ENCODE results near the gene STATH. TPM values are rescaled to one million over a fixed set of nuclear protein-coding genes. Genes with fewer than 3 reads are reported as not detected.
"Not testable (repeated sequence)": the region's sequence is repeated elsewhere in the genome, so short reads cannot be mapped to it uniquely, and the experiment has no call there.

STATH gene, protein sequence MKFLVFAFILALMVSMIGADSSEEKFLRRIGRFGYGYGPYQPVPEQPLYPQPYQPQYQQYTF
- under 1 TPM; 0.36 to 0.57 (median 0.40) TPM for polyA plus RNA-seq (ENCODE audit: insufficient read length in 3 of 3)

GRCh38 chr4:69995526-69996016 is at the start of gene STATH:
TSS of gene STATH (plus strand) at chr4:69995966. CDS start at chr4:69998438, 2,472 bp downstream.
- no peak for DNase-seq (ENCODE audit: low read depth in 3 of 3, low spot score in 2 of 3)

DNA sequence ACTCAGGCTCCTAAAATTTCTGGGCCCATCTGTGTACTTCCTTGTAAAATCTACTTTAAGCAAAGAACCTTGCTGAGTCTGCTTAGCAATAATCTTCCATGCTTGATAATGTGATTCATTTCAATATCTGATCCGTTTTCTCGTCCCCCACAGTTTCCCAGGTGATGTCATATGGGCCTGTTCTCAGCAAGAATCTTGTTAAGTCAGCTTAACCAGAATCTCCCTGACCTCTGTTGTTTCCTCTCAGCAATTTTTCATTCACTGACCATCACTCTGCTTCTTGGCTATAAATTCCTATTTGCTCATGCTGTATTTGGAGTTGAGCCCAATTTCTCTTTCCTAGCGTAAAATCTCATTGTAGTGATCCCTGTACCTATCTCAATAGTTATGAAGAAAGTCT is 44.2 kb upstream of the STATH start:
- no peak for DNase-seq (ENCODE audit: low read depth in 3 of 3, low spot score in 2 of 3)

DNA sequence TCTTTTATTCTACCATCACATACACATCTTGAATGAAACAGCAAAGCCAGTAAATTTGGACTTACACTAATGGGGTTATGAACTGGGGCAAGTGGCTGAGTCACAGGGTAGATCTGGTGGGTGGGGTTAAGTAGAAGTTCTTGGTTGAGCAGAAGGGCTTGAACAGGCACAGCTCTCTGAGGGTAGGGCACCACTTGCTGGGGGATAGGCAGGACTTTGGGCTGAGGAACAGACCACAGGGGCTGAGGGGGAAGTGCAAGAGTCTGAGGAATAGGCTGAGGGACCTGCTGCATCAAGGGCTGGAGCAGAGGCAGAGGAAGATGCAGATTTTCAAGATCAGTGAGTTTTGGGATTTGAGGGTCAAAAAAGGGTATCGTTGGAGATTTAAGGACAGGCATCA is 38.6 kb upstream of the STATH start:
- no peak for DNase-seq (ENCODE audit: low read depth in 3 of 3, low spot score in 2 of 3)

DNA sequence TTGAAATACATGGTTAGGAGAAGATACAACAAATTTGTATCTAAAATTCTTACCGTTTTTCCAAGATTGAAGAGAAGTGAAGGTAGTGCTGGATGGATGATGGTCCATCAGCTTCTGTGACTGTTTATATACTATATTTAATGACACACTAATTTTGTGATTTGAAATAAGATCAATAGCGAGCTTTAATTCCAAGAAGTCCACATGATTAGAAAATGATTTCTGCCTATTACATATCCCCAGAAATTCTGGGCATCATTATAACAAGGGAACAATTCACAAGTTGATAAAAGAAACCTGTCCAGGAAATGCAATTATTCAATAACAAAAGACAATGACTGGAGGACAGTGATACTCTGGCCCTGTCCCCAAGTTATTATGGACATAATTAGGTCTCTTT is 30.1 kb upstream of the STATH start, which contains the start of gene CSN2:
CSN2 (minus strand) TSS at position 101 of the 400 bp plus-strand sequence. CDS start 4,733 bp downstream, outside the sequence.
- DNase-seq (ENCODE audit: low read depth in 3 of 3, low spot score in 2 of 3), result no peak

DNA sequence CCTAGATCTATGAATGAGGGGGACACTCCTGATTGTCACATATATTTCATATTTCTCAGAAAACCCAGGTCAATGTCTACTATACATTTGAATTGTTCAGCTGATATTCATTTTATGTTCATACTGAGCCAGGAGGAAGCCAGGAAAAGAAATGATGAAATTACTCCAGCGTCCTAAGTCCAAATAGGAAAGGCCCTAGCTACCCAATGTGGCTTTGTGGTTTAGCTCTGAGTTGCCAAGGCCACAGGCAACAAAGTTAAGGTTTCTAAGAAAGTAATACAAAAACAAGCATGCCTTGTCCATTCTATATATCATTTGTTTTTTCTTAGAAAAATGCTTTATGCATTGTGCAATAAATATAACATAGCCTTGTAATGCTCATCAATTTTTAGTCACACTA is 25.7 kb upstream of the STATH start:
- no peak for DNase-seq (ENCODE audit: low read depth in 3 of 3, low spot score in 2 of 3)

DNA sequence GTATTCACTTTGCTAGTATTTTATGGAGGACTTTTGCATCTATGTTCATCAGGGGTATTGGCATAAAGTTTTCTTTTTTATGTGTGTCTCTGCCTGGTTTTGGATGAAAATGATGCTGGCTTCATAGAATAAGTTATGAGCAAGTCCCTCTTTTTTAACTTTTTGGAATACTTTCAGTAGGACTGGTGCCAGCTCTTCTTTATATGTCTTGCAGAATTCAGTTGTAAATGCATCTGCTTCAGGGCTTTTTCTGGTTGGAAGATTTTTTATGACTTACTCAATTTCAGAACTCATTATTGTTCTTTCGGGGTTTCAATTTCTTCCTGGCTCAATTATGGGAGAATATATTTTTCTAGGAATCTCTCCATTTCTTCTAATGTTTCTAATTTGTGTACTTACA is 21.1 kb upstream of the STATH start:
- no peak for DNase-seq (ENCODE audit: low read depth in 3 of 3, low spot score in 2 of 3)

DNA sequence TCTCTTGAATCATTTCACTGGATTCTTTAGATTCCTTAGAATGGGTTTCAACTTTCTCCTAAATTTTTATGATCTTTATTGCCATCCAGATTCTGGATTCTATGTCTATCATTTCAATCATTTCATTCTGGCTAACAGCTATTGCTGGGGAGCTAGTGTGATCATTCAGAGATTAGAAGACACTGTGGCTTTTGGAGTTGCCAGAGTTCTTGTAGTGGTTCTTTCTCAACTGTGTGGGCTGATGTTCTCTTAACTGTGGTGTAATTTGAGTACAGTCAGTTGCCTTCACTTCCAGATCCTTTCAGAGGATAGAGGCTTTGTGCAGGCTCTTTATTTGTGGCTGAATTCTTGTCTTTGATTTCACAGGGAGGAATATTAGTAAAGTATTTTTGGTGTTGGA is 18.2 kb upstream of the STATH start:
- DNase-seq (ENCODE audit: low read depth in 3 of 3, low spot score in 2 of 3), result no peak

- peak; percentile 0 to 9 (median 3) for DNase-seq (ENCODE audit: low read depth in 3 of 3, low spot score in 2 of 3)
Measured at GRCh38 chr4:69984030-69984443, 11.7 kb upstream of the STATH start.

DNA sequence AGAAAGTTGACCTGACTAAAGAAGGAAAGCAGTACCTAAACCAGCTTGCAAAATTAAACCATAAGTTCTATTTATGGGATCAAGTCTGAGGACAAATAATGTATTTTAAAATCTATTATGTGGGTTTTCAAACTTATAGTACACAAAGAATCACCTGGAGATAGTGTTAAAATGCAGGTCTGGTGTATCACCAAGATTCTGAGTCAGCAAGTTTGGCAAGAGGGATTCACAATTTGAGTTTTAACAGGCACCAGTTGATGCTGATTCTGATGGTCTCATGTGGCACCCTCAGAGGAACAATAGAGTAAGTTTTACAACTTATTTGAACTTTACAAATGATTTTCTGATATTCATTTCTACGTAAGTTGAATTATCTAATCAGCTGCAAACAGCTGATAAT is 9.1 kb upstream of the STATH start:
- DNase-seq (ENCODE audit: low read depth in 3 of 3, low spot score in 2 of 3), result no peak

GRCh38 chr4:69991016-69991415 is 4.8 kb upstream of the STATH start:
- no peak for DNase-seq (ENCODE audit: low read depth in 3 of 3, low spot score in 2 of 3)

DNA sequence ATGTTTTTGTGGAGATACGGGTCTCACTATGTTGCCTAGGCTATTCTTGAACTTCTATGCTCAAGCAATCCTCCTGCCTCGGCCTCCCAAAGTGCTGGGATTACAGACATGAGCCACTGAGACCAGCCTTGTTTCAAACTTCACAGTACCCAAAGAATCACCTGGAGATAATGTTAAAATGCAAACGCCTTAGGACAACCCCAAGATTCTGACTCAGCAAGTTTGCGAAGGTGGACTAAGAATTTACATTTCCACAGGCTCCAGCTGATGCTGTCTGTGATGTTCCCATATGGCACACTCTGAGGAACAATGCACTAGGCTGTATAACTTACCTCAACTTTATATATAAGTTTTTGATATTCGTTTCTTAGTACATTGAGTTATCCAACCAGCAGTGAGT is 984 bp upstream of the STATH start:
- DNase-seq (ENCODE audit: low read depth in 3 of 3, low spot score in 2 of 3), result no peak

GRCh38 chr4:69999420-69999819 is 3.7 kb downstream of the STATH start:
- DNase-seq (ENCODE audit: low read depth in 3 of 3, low spot score in 2 of 3), result no peak

DNA sequence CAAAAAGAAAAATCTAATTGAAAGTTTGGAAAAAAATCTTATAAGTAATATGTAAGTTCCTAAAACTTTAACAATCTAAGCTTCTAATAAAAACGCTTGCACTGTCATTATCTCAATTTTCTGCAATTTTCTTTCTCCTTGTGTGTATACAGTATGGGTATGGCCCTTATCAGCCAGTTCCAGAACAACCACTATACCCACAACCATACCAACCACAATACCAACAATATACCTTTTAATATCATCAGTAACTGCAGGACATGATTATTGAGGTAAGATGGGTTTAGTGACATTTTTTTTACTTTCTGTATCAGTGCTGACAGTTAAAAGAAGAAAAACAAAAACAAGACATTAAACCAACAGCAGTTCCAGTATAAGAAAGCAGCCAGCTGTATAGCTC is 4.9 kb downstream of the STATH start:
- DNase-seq (ENCODE audit: low read depth in 3 of 3, low spot score in 2 of 3), result no peak

DNA sequence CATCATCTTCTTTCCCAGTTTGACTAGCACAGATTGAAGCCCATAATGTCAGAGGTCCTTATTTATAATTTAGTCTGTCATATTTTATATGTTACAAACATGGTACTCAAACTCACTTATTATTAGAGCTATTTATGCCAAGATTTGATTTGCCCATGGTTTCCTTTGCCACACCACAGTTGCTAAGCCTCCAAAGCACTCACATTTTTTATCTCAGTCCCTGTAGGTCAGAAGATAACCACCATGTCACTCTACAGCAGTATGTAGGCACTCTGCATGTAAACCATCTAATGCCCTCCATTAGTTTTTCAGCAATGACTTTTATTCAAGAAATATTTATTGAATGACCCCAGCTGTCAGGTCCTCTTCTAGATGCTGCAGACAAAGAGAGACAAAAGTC is 6.7 kb downstream of the STATH start:
- no peak for DNase-seq (ENCODE audit: low read depth in 3 of 3, low spot score in 2 of 3)

DNA sequence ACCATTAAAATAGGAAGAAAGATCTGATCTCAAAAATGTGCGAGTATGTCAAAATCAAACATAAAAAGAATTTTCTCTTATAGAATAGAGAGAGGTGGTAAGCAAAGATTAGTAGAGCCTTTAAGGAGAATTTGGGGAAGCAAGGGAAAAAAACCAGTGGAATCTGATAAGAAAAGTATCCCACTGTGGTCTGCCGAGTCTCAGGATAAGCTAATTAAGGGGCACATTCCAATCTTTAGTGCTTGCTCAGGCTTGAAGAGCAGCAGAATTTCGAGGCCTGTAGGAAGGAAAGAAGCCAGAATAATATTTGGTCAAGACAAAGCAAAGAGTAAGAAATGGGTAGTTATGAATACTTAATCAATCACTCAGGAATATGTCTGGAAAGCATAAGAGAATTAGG is 13.0 kb downstream of the STATH start:
- DNase-seq (ENCODE audit: low read depth in 3 of 3, low spot score in 2 of 3), result no peak

GRCh38 chr4:70019006-70019405 is 23.2 kb downstream of the STATH start:
- not testable (repeated sequence) for DNase-seq (ENCODE audit: low read depth in 3 of 3, low spot score in 2 of 3)

DNA sequence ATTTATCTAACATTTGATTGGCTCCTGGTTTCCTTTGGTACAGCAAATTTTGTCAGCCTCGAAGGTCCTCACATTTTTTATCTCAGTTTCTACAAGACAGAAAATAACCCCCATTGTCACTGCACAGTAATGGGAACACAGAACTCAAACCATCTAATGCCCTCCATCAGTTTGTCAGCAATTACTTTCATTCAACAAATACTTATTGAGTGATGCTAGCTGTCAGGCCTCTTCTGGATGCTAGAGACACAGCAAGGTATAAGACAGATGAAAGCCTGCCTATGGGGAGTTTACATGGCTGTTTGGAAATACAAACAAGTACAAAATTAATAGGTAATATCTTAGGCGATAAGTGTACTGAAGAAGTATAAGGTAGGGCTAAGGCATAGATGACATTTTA is 27.5 kb downstream of the STATH start:
- DNase-seq (ENCODE audit: low read depth in 3 of 3, low spot score in 2 of 3), result no peak

DNA sequence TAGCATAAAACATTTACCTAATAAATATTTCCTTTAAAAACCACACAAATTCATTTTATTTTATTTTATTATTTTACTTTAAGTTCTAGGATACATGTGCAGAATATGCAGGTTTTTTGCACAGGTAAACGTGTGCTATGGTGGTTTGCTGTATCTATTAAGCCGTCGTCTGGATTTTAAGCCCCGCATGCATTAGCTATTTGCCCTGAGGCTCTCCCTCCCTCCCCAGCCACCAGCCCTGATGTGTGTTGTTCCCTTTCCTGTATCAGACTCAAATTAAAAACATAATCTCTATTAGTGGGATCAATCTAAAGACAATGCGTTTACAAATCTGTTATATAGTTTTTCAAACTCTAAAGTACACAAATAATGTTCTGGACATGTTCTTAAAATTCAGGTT is 31.2 kb downstream of the STATH start:
- DNase-seq (ENCODE audit: low read depth in 3 of 3, low spot score in 2 of 3), result no peak

DNA sequence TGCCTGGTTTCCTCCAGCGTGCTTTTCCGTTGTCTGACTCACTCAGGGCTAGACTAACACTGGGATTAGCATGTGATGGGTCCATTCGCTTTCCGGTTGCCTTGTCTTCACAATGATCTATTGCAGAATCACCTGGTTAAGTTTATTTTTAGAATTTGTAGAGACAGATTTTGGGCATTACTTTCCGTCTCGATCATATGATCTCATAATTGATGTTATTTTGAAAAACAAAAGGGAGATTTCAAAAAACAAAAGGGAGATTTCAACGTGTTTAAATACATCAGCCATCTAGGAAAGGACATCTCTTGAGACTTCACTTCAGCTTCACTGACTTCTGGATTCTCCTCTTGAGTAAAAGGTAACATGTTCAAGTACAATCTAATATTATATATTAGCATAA is 32.4 kb downstream of the STATH start, which contains the start of gene HTN3:
HTN3 (plus strand) TSS at position 301 of the 400 bp plus-strand sequence. CDS start 2,282 bp downstream, outside the sequence.
- DNase-seq (ENCODE audit: low read depth in 3 of 3, low spot score in 2 of 3), result not testable (repeated sequence)

DNA sequence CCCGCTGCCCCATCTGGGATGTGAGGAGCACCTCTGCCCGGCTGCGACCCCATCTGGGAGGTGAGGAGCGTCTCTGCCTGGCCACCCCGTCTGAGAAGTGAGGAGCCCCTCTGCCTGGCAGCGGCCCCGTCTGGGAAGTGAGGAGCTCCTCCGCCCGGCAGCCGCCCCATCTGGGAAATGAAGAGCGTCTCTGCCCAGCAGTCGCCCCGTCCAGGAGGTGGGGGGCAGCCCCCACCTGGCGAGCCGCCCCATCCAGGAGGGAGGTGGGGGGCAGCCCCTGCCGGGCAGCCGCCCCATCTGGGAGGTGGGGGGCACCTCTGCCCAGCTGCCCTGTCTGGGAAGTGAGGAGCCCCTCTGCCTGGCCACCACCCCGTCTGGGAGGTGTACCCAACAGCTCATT is 41.8 kb downstream of the STATH start:
- DNase-seq (ENCODE audit: low read depth in 3 of 3, low spot score in 2 of 3), result not testable (repeated sequence)

DNA sequence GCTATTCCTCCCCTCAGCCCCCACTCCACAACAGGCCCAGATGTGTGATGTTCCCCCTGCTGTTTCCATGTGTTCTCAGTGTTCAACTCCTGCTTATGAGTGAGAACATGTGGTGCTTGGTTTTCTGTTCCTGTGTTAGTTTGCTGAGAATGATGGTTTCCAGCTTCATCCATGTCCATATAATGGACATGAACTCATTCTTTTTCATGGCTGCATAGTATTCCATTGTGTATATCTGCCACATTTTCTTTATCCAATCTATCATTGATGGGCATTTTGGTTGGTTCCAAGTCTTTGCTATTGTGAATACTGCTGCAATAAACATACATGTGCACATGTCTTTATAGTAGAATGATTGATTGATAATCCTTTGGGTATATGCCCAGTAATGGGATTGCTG is 44.2 kb downstream of the STATH start:
- DNase-seq (ENCODE audit: low read depth in 3 of 3, low spot score in 2 of 3), result not testable (repeated sequence)

- no peak for DNase-seq (ENCODE audit: low read depth in 3 of 3, low spot score in 2 of 3)
Measured at GRCh38 chr4:70041652-70042286, 46.0 kb downstream of the STATH start.
